SK-N-SH treated with all-trans-retinoic acid at 6 μM for 48 hours (cell line): Measurements from ENCODE around the gene BABAM1.

ENCODE experiments used
- ATAC-seq: fragments of 200-7000 bp; cut with Tn5 transposase; 3 replicates; pipeline ENCODE4 v1.9.1; 2020; ENCODE audit warnings: mild to moderate bottlenecking, moderate library complexity
- ARNTL ChIP-seq: fragments of 450-650 bp; formaldehyde crosslinking; IDR thresholded peaks from 2 replicates; pipeline ENCODE4 v1.5.0; 2020; ENCODE audit warnings: low read depth, mild to moderate bottlenecking, moderate library complexity, borderline replicate concordance
- BACH2 ChIP-seq: fragments of 250-450 bp; sonication (Bioruptor Pico); IDR thresholded peaks from 2 replicates; pipeline ENCODE4 v1.9.0; 2021; ENCODE audit warnings: mild to moderate bottlenecking, borderline replicate concordance
- CSDC2 ChIP-seq: fragments of 250-450 bp; sonication (Bioruptor Pico); IDR thresholded peaks from 2 replicates; pipeline ENCODE4 v1.5.0; 2020; ENCODE audit warnings: mild to moderate bottlenecking, moderate library complexity
- ESRRG ChIP-seq: fragments of 250-450 bp; sonication (Bioruptor Pico); IDR thresholded peaks from 2 replicates; pipeline ENCODE4 v1.6.1; 2021; ENCODE audit warnings: mild to moderate bottlenecking
- GLIS3 ChIP-seq: fragments of 250-450 bp; sonication (Bioruptor Pico); IDR thresholded peaks from 2 replicates; pipeline ENCODE4 v1.5.0; 2020; ENCODE audit warnings: mild to moderate bottlenecking, moderate library complexity
- ISL1 ChIP-seq: fragments of 250-450 bp; sonication (Bioruptor Pico); IDR thresholded peaks from 2 replicates; pipeline ENCODE4 v2.1.2; 2022; ENCODE audit warnings: mild to moderate bottlenecking, moderate library complexity
- OSR1 ChIP-seq: fragments of 250-450 bp; sonication (Bioruptor Pico); IDR thresholded peaks from 2 replicates; pipeline ENCODE4 v1.8.0; 2022; ENCODE audit warnings: moderate library complexity, mild to moderate bottlenecking, inconsistent platforms
- PPARA ChIP-seq: fragments of 250-450 bp; sonication (Bioruptor Pico); IDR thresholded peaks from 2 replicates; pipeline ENCODE4 v1.5.0; 2020; ENCODE audit warnings: mild to moderate bottlenecking, borderline replicate concordance
- RARB ChIP-seq: fragments of 250-450 bp; sonication (Bioruptor Pico); IDR thresholded peaks from 2 replicates; pipeline ENCODE4 v1.8.0; 2021; ENCODE audit warnings: mild to moderate bottlenecking, moderate library complexity
- SNAI2 ChIP-seq: fragments of 250-450 bp; sonication (Bioruptor Pico); IDR thresholded peaks from 2 replicates; pipeline ENCODE4 v1.5.0; 2020; ENCODE audit warnings: mild to moderate bottlenecking, moderate library complexity
- TCF4 ChIP-seq: fragments of 250-450 bp; sonication (Bioruptor Pico); IDR thresholded peaks from 2 replicates; pipeline ENCODE4 v1.8.0; 2021; ENCODE audit warnings: mild to moderate bottlenecking, moderate library complexity, borderline replicate concordance
- ZC3H10 ChIP-seq: fragments of 250-450 bp; sonication (Bioruptor Pico); IDR thresholded peaks from 2 replicates; pipeline ENCODE4 v1.5.1; 2021; ENCODE audit warnings: mild to moderate bottlenecking, moderate library complexity
- ZFP3 ChIP-seq: fragments of 250-450 bp; sonication (Bioruptor Pico); IDR thresholded peaks from 2 replicates; pipeline ENCODE4 v1.5.0; 2020; ENCODE audit warnings: mild to moderate bottlenecking, moderate library complexity
- ZFP30 ChIP-seq: fragments of 450-650 bp; formaldehyde crosslinking; IDR thresholded peaks from 2 replicates; pipeline ENCODE4 v1.5.0; 2022; ENCODE audit warnings: mild to moderate bottlenecking, moderate library complexity
- ZNF565 ChIP-seq: fragments of 450-650 bp; formaldehyde crosslinking; conservative IDR thresholded peaks from 2 replicates; pipeline ENCODE4 v1.5.0; 2020; ENCODE audit warnings: low read depth, mild to moderate bottlenecking, moderate library complexity
- ZNF70 ChIP-seq: fragments of 450-650 bp; formaldehyde crosslinking; IDR thresholded peaks from 2 replicates; pipeline ENCODE4 v1.5.0; 2020; ENCODE audit warnings: mild to moderate bottlenecking, moderate library complexity
- ZNF8 ChIP-seq: fragments of 450-650 bp; formaldehyde crosslinking; IDR thresholded peaks from 2 replicates; pipeline ENCODE4 v1.5.0; 2020; ENCODE audit warnings: mild to moderate bottlenecking, moderate library complexity
- TF ChIP-seq, protein P1 (sequence below): fragments of 250-450 bp; sonication (Bioruptor Pico); IDR thresholded peaks from 2 replicates; pipeline ENCODE4 v1.8.0; 2021; ENCODE audit warnings: low read depth, mild to moderate bottlenecking, moderate library complexity, borderline replicate concordance
- TF ChIP-seq, protein P2 (sequence below): fragments of 250-450 bp; sonication (Bioruptor Pico); IDR thresholded peaks from 2 replicates; pipeline ENCODE4 v1.5.1; 2021; ENCODE audit warnings: mild to moderate bottlenecking, moderate library complexity
- TF ChIP-seq, protein P3 (sequence below): fragments of 250-450 bp; sonication (Bioruptor Pico); IDR thresholded peaks from 2 replicates; pipeline ENCODE4 v1.8.0; 2020; ENCODE audit warnings: mild to moderate bottlenecking, moderate library complexity, borderline replicate concordance
- TF ChIP-seq, protein P4 (sequence below): fragments of 250-450 bp; sonication (Bioruptor Pico); IDR thresholded peaks from 2 replicates; pipeline ENCODE4 v1.5.0; 2020; ENCODE audit warnings: mild to moderate bottlenecking, moderate library complexity
- TF ChIP-seq, protein P5 (sequence below): fragments of 250-450 bp; sonication (Bioruptor Pico); IDR thresholded peaks from 2 replicates; pipeline ENCODE4 v1.5.1; 2020; ENCODE audit warnings: low read depth, mild to moderate bottlenecking, moderate library complexity

The BABAM1 gene

DNA sequence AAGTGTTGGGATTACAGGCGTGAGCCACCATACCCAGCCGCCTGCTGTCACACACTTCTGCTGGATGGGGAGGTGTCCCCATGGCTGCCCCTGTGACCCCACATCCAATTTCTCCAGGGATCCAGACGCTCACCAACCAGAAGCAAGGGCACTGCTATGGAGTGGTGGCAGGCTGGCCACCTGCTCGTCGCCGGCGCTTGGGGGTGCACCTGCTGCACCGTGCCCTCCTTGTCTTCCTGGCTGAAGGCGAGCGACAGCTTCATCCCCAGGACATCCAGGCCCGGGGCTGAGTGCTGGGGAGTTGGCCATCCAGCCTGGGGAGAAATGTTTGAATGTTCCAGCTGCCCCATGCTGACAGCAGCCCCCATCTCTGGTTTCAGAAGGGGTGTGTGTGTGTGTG is 19.0 kb downstream of the BABAM1 start:
- ATAC-seq, result no peak
- TF ChIP-seq ARNTL (CRISPR knock-in tag), result no peak
- no peak for TF ChIP-seq ZNF8 (CRISPR knock-in tag)
- TF ChIP-seq ZNF70 (CRISPR knock-in tag), result no peak
- no peak for TF ChIP-seq CSDC2 (CRISPR knock-in tag)
- TF ChIP-seq, protein P1, sequence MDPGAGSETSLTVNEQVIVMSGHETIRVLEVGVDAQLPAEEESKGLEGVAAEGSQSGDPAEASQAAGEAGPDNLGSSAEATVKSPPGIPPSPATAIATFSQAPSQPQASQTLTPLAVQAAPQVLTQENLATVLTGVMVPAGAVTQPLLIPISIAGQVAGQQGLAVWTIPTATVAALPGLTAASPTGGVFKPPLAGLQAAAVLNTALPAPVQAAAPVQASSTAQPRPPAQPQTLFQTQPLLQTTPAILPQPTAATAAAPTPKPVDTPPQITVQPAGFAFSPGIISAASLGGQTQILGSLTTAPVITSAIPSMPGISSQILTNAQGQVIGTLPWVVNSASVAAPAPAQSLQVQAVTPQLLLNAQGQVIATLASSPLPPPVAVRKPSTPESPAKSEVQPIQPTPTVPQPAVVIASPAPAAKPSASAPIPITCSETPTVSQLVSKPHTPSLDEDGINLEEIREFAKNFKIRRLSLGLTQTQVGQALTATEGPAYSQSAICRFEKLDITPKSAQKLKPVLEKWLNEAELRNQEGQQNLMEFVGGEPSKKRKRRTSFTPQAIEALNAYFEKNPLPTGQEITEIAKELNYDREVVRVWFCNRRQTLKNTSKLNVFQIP (CRISPR knock-in tag), result no peak
- TF ChIP-seq, protein P2, sequence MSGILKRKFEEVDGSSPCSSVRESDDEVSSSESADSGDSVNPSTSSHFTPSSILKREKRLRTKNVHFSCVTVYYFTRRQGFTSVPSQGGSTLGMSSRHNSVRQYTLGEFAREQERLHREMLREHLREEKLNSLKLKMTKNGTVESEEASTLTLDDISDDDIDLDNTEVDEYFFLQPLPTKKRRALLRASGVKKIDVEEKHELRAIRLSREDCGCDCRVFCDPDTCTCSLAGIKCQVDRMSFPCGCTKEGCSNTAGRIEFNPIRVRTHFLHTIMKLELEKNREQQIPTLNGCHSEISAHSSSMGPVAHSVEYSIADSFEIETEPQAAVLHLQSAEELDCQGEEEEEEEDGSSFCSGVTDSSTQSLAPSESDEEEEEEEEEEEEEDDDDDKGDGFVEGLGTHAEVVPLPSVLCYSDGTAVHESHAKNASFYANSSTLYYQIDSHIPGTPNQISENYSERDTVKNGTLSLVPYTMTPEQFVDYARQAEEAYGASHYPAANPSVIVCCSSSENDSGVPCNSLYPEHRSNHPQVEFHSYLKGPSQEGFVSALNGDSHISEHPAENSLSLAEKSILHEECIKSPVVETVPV, result no peak
- no peak for TF ChIP-seq ESRRG
- TF ChIP-seq ZC3H10 (CRISPR knock-in tag), result no peak
- no peak for TF ChIP-seq ZFP3 (CRISPR knock-in tag)
- no peak for TF ChIP-seq ZNF565 (CRISPR knock-in tag)
- no peak for TF ChIP-seq PPARA
- TF ChIP-seq, protein P3, sequence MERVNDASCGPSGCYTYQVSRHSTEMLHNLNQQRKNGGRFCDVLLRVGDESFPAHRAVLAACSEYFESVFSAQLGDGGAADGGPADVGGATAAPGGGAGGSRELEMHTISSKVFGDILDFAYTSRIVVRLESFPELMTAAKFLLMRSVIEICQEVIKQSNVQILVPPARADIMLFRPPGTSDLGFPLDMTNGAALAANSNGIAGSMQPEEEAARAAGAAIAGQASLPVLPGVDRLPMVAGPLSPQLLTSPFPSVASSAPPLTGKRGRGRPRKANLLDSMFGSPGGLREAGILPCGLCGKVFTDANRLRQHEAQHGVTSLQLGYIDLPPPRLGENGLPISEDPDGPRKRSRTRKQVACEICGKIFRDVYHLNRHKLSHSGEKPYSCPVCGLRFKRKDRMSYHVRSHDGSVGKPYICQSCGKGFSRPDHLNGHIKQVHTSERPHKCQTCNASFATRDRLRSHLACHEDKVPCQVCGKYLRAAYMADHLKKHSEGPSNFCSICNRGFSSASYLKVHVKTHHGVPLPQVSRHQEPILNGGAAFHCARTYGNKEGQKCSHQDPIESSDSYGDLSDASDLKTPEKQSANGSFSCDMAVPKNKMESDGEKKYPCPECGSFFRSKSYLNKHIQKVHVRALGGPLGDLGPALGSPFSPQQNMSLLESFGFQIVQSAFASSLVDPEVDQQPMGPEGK (CRISPR knock-in tag), result no peak
- no peak for TF ChIP-seq BACH2
- no peak for TF ChIP-seq SNAI2 (CRISPR knock-in tag)
- TF ChIP-seq TCF4 (CRISPR knock-in tag), result no peak
- TF ChIP-seq ZFP30 (CRISPR knock-in tag), result no peak

DNA sequence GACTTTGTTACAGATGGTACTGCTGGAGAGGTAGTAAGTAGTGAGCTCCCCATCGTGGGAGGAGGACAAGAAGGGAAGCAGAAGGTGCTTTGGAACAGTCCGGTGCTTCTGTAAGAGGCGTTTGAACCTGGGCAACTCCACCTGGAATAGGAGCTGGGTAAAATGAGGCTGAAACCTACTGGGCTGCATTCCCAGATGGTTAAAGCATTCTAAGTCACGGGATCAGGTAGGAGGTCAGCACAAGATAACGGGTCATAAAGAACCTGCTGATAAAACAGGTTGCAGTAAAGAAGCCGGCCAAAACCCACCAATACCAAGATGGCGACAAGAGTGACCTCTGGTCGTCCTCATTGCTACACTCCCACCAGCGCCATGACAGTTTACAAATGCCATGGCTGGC is 19.5 kb downstream of the BABAM1 start:
- TF ChIP-seq ZNF565 (CRISPR knock-in tag), result no peak
- TF ChIP-seq CSDC2 (CRISPR knock-in tag), result no peak
- TF ChIP-seq, protein P4, sequence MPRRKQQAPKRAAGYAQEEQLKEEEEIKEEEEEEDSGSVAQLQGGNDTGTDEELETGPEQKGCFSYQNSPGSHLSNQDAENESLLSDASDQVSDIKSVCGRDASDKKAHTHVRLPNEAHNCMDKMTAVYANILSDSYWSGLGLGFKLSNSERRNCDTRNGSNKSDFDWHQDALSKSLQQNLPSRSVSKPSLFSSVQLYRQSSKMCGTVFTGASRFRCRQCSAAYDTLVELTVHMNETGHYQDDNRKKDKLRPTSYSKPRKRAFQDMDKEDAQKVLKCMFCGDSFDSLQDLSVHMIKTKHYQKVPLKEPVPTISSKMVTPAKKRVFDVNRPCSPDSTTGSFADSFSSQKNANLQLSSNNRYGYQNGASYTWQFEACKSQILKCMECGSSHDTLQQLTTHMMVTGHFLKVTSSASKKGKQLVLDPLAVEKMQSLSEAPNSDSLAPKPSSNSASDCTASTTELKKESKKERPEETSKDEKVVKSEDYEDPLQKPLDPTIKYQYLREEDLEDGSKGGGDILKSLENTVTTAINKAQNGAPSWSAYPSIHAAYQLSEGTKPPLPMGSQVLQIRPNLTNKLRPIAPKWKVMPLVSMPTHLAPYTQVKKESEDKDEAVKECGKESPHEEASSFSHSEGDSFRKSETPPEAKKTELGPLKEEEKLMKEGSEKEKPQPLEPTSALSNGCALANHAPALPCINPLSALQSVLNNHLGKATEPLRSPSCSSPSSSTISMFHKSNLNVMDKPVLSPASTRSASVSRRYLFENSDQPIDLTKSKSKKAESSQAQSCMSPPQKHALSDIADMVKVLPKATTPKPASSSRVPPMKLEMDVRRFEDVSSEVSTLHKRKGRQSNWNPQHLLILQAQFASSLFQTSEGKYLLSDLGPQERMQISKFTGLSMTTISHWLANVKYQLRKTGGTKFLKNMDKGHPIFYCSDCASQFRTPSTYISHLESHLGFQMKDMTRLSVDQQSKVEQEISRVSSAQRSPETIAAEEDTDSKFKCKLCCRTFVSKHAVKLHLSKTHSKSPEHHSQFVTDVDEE (CRISPR knock-in tag), result no peak
- TF ChIP-seq ESRRG, result no peak
- no peak for TF ChIP-seq PPARA
- no peak for TF ChIP-seq BACH2
- TF ChIP-seq, protein P2, result no peak
- no peak for TF ChIP-seq OSR1 (CRISPR knock-in tag)
- TF ChIP-seq, protein P3 (CRISPR knock-in tag), result no peak
- no peak for TF ChIP-seq ZNF8 (CRISPR knock-in tag)
- TF ChIP-seq, protein P1 (CRISPR knock-in tag), result no peak
- no peak for TF ChIP-seq SNAI2 (CRISPR knock-in tag)
- no peak for TF ChIP-seq ZNF70 (CRISPR knock-in tag)
- TF ChIP-seq ISL1 (CRISPR knock-in tag), result no peak
- TF ChIP-seq ZC3H10 (CRISPR knock-in tag), result no peak
- TF ChIP-seq GLIS3 (CRISPR knock-in tag), result no peak
- no peak for TF ChIP-seq RARB (CRISPR knock-in tag)
- no peak for TF ChIP-seq TCF4 (CRISPR knock-in tag)
- TF ChIP-seq, protein P5, sequence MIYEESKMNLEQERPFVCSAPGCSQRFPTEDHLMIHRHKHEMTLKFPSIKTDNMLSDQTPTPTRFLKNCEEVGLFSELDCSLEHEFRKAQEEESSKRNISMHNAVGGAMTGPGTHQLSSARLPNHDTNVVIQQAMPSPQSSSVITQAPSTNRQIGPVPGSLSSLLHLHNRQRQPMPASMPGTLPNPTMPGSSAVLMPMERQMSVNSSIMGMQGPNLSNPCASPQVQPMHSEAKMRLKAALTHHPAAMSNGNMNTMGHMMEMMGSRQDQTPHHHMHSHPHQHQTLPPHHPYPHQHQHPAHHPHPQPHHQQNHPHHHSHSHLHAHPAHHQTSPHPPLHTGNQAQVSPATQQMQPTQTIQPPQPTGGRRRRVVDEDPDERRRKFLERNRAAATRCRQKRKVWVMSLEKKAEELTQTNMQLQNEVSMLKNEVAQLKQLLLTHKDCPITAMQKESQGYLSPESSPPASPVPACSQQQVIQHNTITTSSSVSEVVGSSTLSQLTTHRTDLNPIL (CRISPR knock-in tag), result no peak
- no peak for TF ChIP-seq ZFP30 (CRISPR knock-in tag)
- ATAC-seq, result no peak
